ENCODE measurements around the gene LMAN2. TPM values are rescaled to one million over a fixed set of nuclear protein-coding genes. Genes with fewer than 3 reads are reported as not detected.

Gene LMAN2
- total and polyA plus RNA-seq, 12 donors = 46.3 to 215 (median 56.3) TPM

DNA sequence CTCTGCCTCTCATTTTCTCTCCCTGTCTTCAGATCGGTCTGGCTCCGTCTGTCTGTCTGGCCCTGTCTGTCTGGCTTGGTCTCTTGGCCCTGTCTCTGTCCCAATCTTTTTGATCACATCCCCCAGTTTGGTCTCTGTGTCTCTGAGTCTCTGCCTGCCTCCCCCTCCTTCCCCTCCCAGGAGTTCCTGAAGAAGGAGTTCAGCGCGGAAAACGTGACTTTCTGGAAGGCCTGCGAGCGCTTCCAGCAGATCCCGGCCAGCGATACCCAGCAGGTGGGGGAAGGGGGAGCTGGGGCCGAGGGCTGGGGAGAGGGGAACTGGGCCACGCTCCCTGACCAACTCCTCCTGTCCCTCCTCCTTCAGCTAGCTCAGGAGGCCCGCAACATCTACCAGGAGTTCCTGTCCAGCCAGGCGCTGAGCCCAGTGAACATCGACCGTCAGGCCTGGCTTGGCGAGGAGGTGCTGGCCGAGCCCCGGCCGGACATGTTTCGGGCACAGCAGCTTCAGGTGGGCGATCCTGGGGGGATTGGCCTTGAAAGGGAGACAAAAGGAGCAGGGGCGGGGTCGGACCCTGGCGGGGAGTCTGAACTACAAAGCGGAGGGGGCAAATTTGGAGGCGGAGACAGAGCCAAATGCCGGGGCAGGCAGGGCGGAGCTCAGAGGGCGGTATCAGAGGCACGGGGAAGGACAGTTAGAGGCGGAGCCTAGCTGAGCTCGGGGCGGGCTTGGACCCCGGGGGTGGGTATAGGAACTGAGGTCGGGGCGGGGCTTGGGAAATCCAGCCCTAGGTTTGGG, 15.3 kb upstream of the LMAN2 start:
- Histone ChIP-seq H3K4me1 (peaks cover 3 to 78% (median 31%) of the 10 kb centered on the region in 9 donors), H3K9me3 (no peaks in the 10 kb centered on the region), H3K36me3 (peaks cover 0 to 27% (median 0%) of the 10 kb centered on the region in 9 donors), H3K4me3 (peak overlapping the region; percentile 31 to 60 (median 48)), H3K27ac (peak overlapping the region; percentile 47 to 93 (median 86)), H3K27me3 (no peaks in the 10 kb centered on the region)
- peak; percentile 83 to 93 (median 90) for ATAC-seq
- intact Hi-C loops (cut with DNase I) = loop anchor here in 2 of 10 donors (10.0 kb wide), 2 partner anchors 52 to 252 kb away; partner anchors contain the start of gene MXD3 (in 1 of the 2)
- TF ChIP-seq, protein P1, sequence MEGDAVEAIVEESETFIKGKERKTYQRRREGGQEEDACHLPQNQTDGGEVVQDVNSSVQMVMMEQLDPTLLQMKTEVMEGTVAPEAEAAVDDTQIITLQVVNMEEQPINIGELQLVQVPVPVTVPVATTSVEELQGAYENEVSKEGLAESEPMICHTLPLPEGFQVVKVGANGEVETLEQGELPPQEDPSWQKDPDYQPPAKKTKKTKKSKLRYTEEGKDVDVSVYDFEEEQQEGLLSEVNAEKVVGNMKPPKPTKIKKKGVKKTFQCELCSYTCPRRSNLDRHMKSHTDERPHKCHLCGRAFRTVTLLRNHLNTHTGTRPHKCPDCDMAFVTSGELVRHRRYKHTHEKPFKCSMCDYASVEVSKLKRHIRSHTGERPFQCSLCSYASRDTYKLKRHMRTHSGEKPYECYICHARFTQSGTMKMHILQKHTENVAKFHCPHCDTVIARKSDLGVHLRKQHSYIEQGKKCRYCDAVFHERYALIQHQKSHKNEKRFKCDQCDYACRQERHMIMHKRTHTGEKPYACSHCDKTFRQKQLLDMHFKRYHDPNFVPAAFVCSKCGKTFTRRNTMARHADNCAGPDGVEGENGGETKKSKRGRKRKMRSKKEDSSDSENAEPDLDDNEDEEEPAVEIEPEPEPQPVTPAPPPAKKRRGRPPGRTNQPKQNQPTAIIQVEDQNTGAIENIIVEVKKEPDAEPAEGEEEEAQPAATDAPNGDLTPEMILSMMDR (IDR thresholded peaks at IDR 0.05) = no peak
- DNase-seq = peak; percentile 89 to 91
- 12 to 19% methylated on average over 36 of the region's 36 CpGs for WGBS, 2 donors

DNA sequence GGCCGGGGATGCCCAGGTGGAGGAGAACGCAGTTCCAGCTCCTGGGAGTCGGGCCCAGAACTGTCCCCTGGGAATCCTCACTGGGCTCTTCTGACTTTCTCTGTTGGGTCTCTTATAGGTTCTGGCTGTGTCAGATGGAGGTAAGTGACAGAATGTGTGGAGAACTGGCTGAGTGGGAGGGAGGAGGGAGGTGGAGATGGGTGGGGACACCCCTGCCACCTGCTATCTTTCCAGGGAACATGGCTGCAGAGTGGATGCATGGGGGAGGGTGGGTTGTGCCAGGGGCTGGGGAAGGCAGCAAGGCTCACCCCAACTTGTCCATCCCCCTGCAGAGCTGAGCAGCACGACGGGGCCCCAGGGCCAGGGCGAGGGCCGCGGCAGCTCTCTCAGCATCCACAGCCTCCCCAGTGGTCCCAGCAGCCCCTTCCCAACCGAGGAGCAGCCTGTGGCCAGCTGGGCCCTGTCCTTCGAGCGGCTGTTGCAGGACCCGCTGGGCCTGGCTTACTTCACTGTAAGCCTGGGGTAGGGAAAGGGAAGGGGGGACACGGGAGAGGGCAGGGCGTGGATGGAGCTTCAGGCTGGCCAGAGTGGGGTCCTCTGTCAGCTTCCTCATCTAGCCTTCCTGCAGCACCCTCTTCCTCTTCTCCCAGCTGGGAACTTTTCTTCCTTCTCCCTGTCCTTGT, 14.5 kb upstream of the LMAN2 start:
- no peaks in the 10 kb centered on the region for H3K9me3 ChIP-seq
- peak overlapping the region in 7 of 10 donors; percentile 81 to 93 (median 87) for H3K27ac ChIP-seq
- intact Hi-C loops (cut with DNase I) = loop anchor here in 2 of 10 donors (10.0 kb wide), 2 partner anchors 51 to 251 kb away; partner anchors contain the start of gene MXD3 (in 1 of the 2)
- H3K4me1 ChIP-seq = peaks cover 3 to 78% (median 31%) of the 10 kb centered on the region in 9 donors
- ATAC-seq = no peak
- 77 to 81% methylated on average over 14 of the region's 14 CpGs for WGBS, 2 donors
- no peaks in the 10 kb centered on the region for H3K27me3 ChIP-seq
- TF ChIP-seq, protein P1 (IDR thresholded peaks at IDR 0.05) = no peak
- H3K4me3 ChIP-seq = peak overlapping the region in 3 of 10 donors; percentile 55 to 60 (median 57)
- H3K36me3 ChIP-seq = peaks cover 0 to 26% (median 0%) of the 10 kb centered on the region in 9 donors
- no peak for DNase-seq

DNA sequence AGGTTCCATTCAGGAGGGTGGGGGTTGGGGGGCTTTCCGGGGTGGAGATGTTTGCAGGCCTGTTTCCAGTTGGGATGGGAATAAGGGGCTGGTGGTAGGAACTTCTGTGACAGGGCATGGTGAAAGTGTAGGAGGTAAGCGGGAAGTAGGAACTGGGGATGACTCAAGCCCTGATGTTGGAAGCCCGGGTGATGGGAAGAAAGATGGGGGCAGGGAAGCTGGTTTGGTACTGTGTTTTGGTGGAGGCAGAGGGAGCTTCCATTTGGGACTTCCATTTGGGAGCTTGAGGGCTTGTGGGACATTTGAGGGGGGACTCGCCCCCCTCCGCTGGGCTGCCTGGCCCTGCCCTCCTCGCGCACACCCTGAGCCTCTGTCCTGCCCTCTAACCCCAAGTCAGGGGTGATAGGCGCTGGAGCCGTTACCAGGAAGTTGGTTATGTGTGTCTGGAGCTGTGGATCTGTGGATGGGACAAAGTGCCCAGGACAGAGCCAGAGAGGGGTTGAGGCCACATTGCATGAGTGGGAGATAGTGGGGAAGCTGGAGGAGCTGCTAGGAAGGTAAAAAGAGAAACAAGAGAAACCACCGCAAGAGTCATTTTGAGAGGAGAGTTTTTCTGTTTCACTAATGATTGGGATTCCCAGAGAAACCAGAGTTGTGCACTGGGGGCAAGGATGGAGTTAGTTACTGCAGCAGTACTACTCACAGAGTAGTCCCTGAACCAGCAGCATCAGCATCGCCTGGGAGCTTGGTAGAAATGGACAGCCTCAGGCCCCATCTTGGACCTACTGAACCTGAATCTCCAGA, 12.9 kb upstream of the LMAN2 start:
- ATAC-seq (no peak), DNase-seq (no peak)
- intact Hi-C loops (cut with DNase I) = loop anchor here in 2 of 10 donors (10.0 kb wide), 2 partner anchors 50 to 250 kb away; partner anchors contain the start of gene MXD3 (in 1 of the 2)
- H3K27me3 ChIP-seq = no peaks in the 10 kb centered on the region
- peaks cover 0 to 26% (median 0%) of the 10 kb centered on the region in 9 donors for H3K36me3 ChIP-seq
- no peak overlapping the region for H3K27ac ChIP-seq
- WGBS, 2 donors = 78 to 82% methylated on average over 11 of the region's 11 CpGs
- no peak overlapping the region for H3K4me3 ChIP-seq
- TF ChIP-seq, protein P1 (IDR thresholded peaks at IDR 0.05) = no peak
- H3K9me3 ChIP-seq = no peaks in the 10 kb centered on the region
- H3K4me1 ChIP-seq = peaks cover 3 to 77% (median 34%) of the 10 kb centered on the region in 9 donors
